ENCODE results near the gene NRTN. TPM values are rescaled to one million over a fixed set of nuclear protein-coding genes. Genes with fewer than 3 reads are reported as not detected.
A peak's percentile ranks its signal among the peaks of the same experiment; 100 is the strongest.
"Not testable (repeated sequence)": the region's sequence is repeated elsewhere in the genome, so short reads cannot be mapped to it uniquely, and the experiment has no call there.

The NRTN gene
- total and polyA plus RNA-seq, 2 experiments from 2014 or later = not detected

DNA sequence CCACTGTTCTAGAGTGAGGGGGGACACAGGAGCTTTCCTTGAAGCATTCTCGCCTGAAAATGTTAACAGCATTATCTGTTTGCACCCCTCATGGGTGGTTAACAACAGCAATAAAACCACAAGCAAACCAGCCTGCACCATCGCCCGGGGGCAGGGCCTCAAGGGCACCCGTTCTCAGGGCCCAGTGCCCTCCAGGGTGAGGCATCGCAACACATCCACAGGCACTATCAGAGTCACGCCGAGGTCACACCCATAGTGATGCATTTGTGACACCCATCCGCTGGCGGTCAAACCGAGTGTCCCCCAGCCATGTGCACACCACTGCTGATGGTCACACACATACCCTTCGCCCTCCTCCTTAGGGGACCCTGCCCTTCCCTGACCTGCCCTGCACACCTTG, 60.9 kb downstream of the NRTN start:
- H3K36me3 ChIP-seq (ENCODE audit: low read depth) = no peaks in the 10 kb centered on the region
- 56 to 57% methylated on average over 11 of the region's 11 CpGs for WGBS, 2 experiments (ENCODE audit: low coverage in 1 of 2, low lambda C conversion rate in 2 of 2, missing lambda C conversion rate in 2 of 2)

GRCh38 chr19:5867201-5868136, 62.6 kb downstream of the NRTN start:
- Histone ChIP-seq H3K4me2 (ENCODE audit: unreplicated experiment) (no peak overlapping the region), H3K4me3 (no peak overlapping the region), H3K4me1 (ENCODE audit: insufficient read depth) (no peaks in the 10 kb centered on the region), H3K9ac (no peak overlapping the region), H3K36me3 (ENCODE audit: low read depth) (no peaks in the 10 kb centered on the region), H3K27ac (no peak overlapping the region), H3K79me2 (ENCODE audit: insufficient read depth) (no peaks in the 10 kb centered on the region), H3F3A (ENCODE audit: insufficient read depth) (no peaks in the 10 kb centered on the region), H3K27me3 (replicated peaks; ENCODE audit: insufficient read depth) (0 out of 2 replicates have a peak, but pooled peaks cover 4% of the 10 kb centered on the region), H3K9me3 (ENCODE audit: low read depth) (no peaks in the 10 kb centered on the region), H4K20me1 (ENCODE audit: insufficient read depth) (no peaks in the 10 kb centered on the region), H3K9me2 (ENCODE audit: insufficient read depth) (no peaks in the 10 kb centered on the region), H2AFZ (no peak overlapping the region)
- WGBS, 2 experiments (ENCODE audit: low coverage in 1 of 2, low lambda C conversion rate in 2 of 2, missing lambda C conversion rate in 2 of 2) = 72 to 81% methylated on average over 18 to 31 of the region's 31 CpGs
- in situ Hi-C loops (cut with MboI) = no loop called here
- DNase-seq = no peak
- TF ChIP-seq EZH2phosphoT487 (IDR thresholded peaks at IDR 0.05; ENCODE audit: insufficient read depth, low read depth) (no peak), EZH2 (IDR thresholded peaks at IDR 0.05; ENCODE audit: insufficient read depth, poor library complexity, severe bottlenecking) (no peak)

More for the DNA sequence above, 60.9 kb downstream of the NRTN start:
- no peak overlapping the region for H2AFZ ChIP-seq
- no peak overlapping the region for H3K4me2 ChIP-seq (ENCODE audit: unreplicated experiment)
- no peaks in the 10 kb centered on the region for H3K9me3 ChIP-seq (ENCODE audit: low read depth)
- H3K79me2 ChIP-seq (ENCODE audit: insufficient read depth) = no peaks in the 10 kb centered on the region
- no peaks in the 10 kb centered on the region for H3K9me2 ChIP-seq (ENCODE audit: insufficient read depth)
- 0 out of 2 replicates have a peak, but pooled peaks cover 4% of the 10 kb centered on the region for H3K27me3 ChIP-seq (replicated peaks; ENCODE audit: insufficient read depth)
- no peak overlapping the region for H3K4me3 ChIP-seq
- H3F3A ChIP-seq (ENCODE audit: insufficient read depth) = no peaks in the 10 kb centered on the region
- TF ChIP-seq EZH2phosphoT487 (IDR thresholded peaks at IDR 0.05; ENCODE audit: insufficient read depth, low read depth) = no peak
- no peak for TF ChIP-seq EZH2 (IDR thresholded peaks at IDR 0.05; ENCODE audit: insufficient read depth, poor library complexity, severe bottlenecking)
- in situ Hi-C loops (cut with MboI) = no loop called here
- no peak overlapping the region for H3K9ac ChIP-seq
- no peaks in the 10 kb centered on the region for H3K4me1 ChIP-seq (ENCODE audit: insufficient read depth)
- no peaks in the 10 kb centered on the region for H4K20me1 ChIP-seq (ENCODE audit: insufficient read depth)
- H3K27ac ChIP-seq = no peak overlapping the region
- DNase-seq = no peak

GRCh38 chr19:5870986-5871394, 66.1 kb downstream of the NRTN start:
- H3K9ac ChIP-seq = no peak overlapping the region
- 64 to 67% methylated on average over 12 of the region's 12 CpGs for WGBS, 2 experiments (ENCODE audit: low coverage in 1 of 2, low lambda C conversion rate in 2 of 2, missing lambda C conversion rate in 2 of 2)
- no peaks in the 10 kb centered on the region for H3K4me1 ChIP-seq (ENCODE audit: insufficient read depth)
- H3F3A ChIP-seq (ENCODE audit: insufficient read depth) = no peaks in the 10 kb centered on the region
- in situ Hi-C loops (cut with MboI) = no loop called here
- no peaks in the 10 kb centered on the region for H3K9me3 ChIP-seq (ENCODE audit: low read depth)
- no peak for DNase-seq
- H3K36me3 ChIP-seq (ENCODE audit: low read depth) = no peaks in the 10 kb centered on the region
- TF ChIP-seq EZH2 (IDR thresholded peaks at IDR 0.05; ENCODE audit: insufficient read depth, poor library complexity, severe bottlenecking) (no peak), EZH2phosphoT487 (IDR thresholded peaks at IDR 0.05; ENCODE audit: insufficient read depth, low read depth) (no peak)
- no peak overlapping the region for H3K27ac ChIP-seq
- no peaks in the 10 kb centered on the region for H4K20me1 ChIP-seq (ENCODE audit: insufficient read depth)
- H3K4me3 ChIP-seq = no peak overlapping the region
- H2AFZ ChIP-seq = no peak overlapping the region
- 0 out of 2 replicates have a peak, but pooled peaks cover 4% of the 10 kb centered on the region for H3K27me3 ChIP-seq (replicated peaks; ENCODE audit: insufficient read depth)
- no peaks in the 10 kb centered on the region for H3K9me2 ChIP-seq (ENCODE audit: insufficient read depth)
- H3K79me2 ChIP-seq (ENCODE audit: insufficient read depth) = no peaks in the 10 kb centered on the region
- H3K4me2 ChIP-seq (ENCODE audit: unreplicated experiment) = no peak overlapping the region

- 70 to 71% methylated on average over 12 of the region's 12 CpGs for WGBS, 2 experiments (ENCODE audit: low coverage in 1 of 2, low lambda C conversion rate in 2 of 2, missing lambda C conversion rate in 2 of 2)
- H3K27me3 ChIP-seq (replicated peaks; ENCODE audit: insufficient read depth) = peaks cover 11% of the 10 kb centered on the region; the same call in 1 of the 2 replicates
- no peaks in the 10 kb centered on the region for H3K36me3 ChIP-seq (ENCODE audit: low read depth)
- TF ChIP-seq EZH2 (IDR thresholded peaks at IDR 0.05; ENCODE audit: insufficient read depth, poor library complexity, severe bottlenecking) (no peak), EZH2phosphoT487 (IDR thresholded peaks at IDR 0.05; ENCODE audit: insufficient read depth, low read depth) (no peak)
- no peak overlapping the region for H2AFZ ChIP-seq
- no peak overlapping the region for H3K27ac ChIP-seq
- H3K9me2 ChIP-seq (ENCODE audit: insufficient read depth) = no peaks in the 10 kb centered on the region
- no peak overlapping the region for H3K4me2 ChIP-seq (ENCODE audit: unreplicated experiment)
- H3K4me3 ChIP-seq = no peak overlapping the region
- H3K4me1 ChIP-seq (ENCODE audit: insufficient read depth) = no peaks in the 10 kb centered on the region
- H4K20me1 ChIP-seq (ENCODE audit: insufficient read depth) = no peaks in the 10 kb centered on the region
- in situ Hi-C loops (cut with MboI) = no loop called here
- H3K9ac ChIP-seq = no peak overlapping the region
- no peaks in the 10 kb centered on the region for H3K9me3 ChIP-seq (ENCODE audit: low read depth)
- H3F3A ChIP-seq (ENCODE audit: insufficient read depth) = no peaks in the 10 kb centered on the region
- no peaks in the 10 kb centered on the region for H3K79me2 ChIP-seq (ENCODE audit: insufficient read depth)
- no peak for DNase-seq
Measured at GRCh38 chr19:5873617-5874199, 68.8 kb downstream of the NRTN start.

- H3K9me3 ChIP-seq (ENCODE audit: low read depth); H3K36me3 ChIP-seq (ENCODE audit: low read depth); H4K20me1 ChIP-seq (ENCODE audit: insufficient read depth); H3K27ac ChIP-seq; H3K9me2 ChIP-seq (ENCODE audit: insufficient read depth); H3K4me1 ChIP-seq (ENCODE audit: insufficient read depth); H3K9ac ChIP-seq; in situ Hi-C loops (cut with MboI); H3K4me2 ChIP-seq (ENCODE audit: unreplicated experiment); H3K79me2 ChIP-seq (ENCODE audit: insufficient read depth); H3F3A ChIP-seq (ENCODE audit: insufficient read depth); H2AFZ ChIP-seq; H3K4me3 ChIP-seq: not testable (repeated sequence)
- DNase-seq = peak; percentile 72
- peaks cover 11% of the 10 kb centered on the region; the same call in 1 of the 2 replicates for H3K27me3 ChIP-seq (replicated peaks; ENCODE audit: insufficient read depth)
- WGBS, 2 experiments (ENCODE audit: low coverage in 1 of 2, low lambda C conversion rate in 2 of 2, missing lambda C conversion rate in 2 of 2) = 68 to 70% methylated on average over 7 of the region's 7 CpGs
Measured at GRCh38 chr19:5874496-5874895, 69.6 kb downstream of the NRTN start.

All from GM23248 (cell line).